HepG2 (cell line): ENCODE data around the gene PPP6R2. TPM values are rescaled to one million over a fixed set of nuclear protein-coding genes. Genes with fewer than 3 reads are reported as not detected.

ENCODE experiments used
- ATM ChIP-seq: fragments of 450-650 bp; IDR thresholded peaks from 2 replicates; pipeline ENCODE4 v1.7.1; 2017; ENCODE audit warnings: mild to moderate bottlenecking, borderline replicate concordance
- ELF1 ChIP-seq: sonication (generic); formaldehyde crosslinking; IDR thresholded peaks from 2 replicates; pipeline ENCODE4 v1.4.0; 2020; ENCODE audit warnings: missing genetic modification reagents
- ETV5 ChIP-seq: IDR thresholded peaks from 2 replicates; pipeline ENCODE4 v1.6.1; 2018; ENCODE audit warnings: missing biosample characterization, missing genetic modification reagents, inconsistent platforms, borderline replicate concordance
- HNF4G ChIP-seq, 2 experiments: sonication (generic) in 1 of 2; formaldehyde crosslinking in 1 of 2; IDR thresholded peaks; 2 replicates each; pipeline versions ENCODE4 v1.4.0 to v1.6.1; 2011 to 2020; ENCODE audit warnings: borderline replicate concordance in 2 of 2, low read depth in 2 of 2, mild to moderate bottlenecking in 2 of 2, low read length in 1 of 2, missing genetic modification reagents in 1 of 2, moderate library complexity in 1 of 2
- MED13 ChIP-seq: sonication (generic); formaldehyde crosslinking; IDR thresholded peaks from 2 replicates; pipeline ENCODE4 v1.5.0; 2020; ENCODE audit warnings: missing genetic modification reagents
- NCOA1 ChIP-seq: sonication (generic); formaldehyde crosslinking; IDR thresholded peaks from 2 replicates; pipeline ENCODE4 v1.9.0; 2021; ENCODE audit warnings: missing genetic modification reagents
- PLRG1 ChIP-seq: fragments of 450-650 bp; conservative IDR thresholded peaks from 2 replicates; pipeline ENCODE4 v1.6.1; 2016
- SUZ12 ChIP-seq: fragments of 150-350 bp; IDR thresholded peaks from 2 replicates; pipeline ENCODE4 v1.6.1; 2014; ENCODE audit warnings: low read depth, low read length
- TBX2 ChIP-seq: sonication (generic); formaldehyde crosslinking; IDR thresholded peaks from 2 replicates; pipeline ENCODE4 v1.5.0; 2020; ENCODE audit warnings: missing genetic modification reagents, mild to moderate bottlenecking, borderline replicate concordance
- ZC3H13 ChIP-seq: sonication (generic); formaldehyde crosslinking; IDR thresholded peaks from 2 replicates; pipeline ENCODE4 v1.8.1; 2023; ENCODE audit warnings: mild to moderate bottlenecking, missing genetic modification reagents, moderate library complexity
- ZNF605 ChIP-seq: sonication (generic); formaldehyde crosslinking; IDR thresholded peaks from 2 replicates; pipeline ENCODE4 v1.8.0; 2022; ENCODE audit warnings: mild to moderate bottlenecking, missing genetic modification reagents
- ZNF644 ChIP-seq: IDR thresholded peaks from 2 replicates; pipeline ENCODE4 v1.6.1; 2016; ENCODE audit warnings: low read depth
- ZNF660 ChIP-seq: sonication (generic); formaldehyde crosslinking; IDR thresholded peaks from 2 replicates; pipeline ENCODE4 v1.5.1; 2020; ENCODE audit warnings: mild to moderate bottlenecking, low read depth, missing genetic modification reagents, borderline replicate concordance
- ZNF790 ChIP-seq: sonication (generic); formaldehyde crosslinking; IDR thresholded peaks from 2 replicates; pipeline ENCODE4 v1.8.0; 2022; ENCODE audit warnings: missing genetic modification reagents, mild to moderate bottlenecking, borderline replicate concordance
- ZSCAN20 ChIP-seq: sonication (generic); formaldehyde crosslinking; IDR thresholded peaks from 2 replicates; pipeline ENCODE4 v1.4.0; 2020; ENCODE audit warnings: missing genetic modification reagents, mild to moderate bottlenecking, borderline replicate concordance
- polyA plus RNA-seq, 8 experiments: library from polyadenylated mRNA; depleted of rRNA in 3 of 8; stranded (reverse) in 7 of 8; unstranded in 1 of 8; fragments of >200 nt; fragmentation: Illumina TruSeq in 4 of 8; extraction: Trizol in 4 of 8; gene quantifications; 2 replicates each; pipeline versions ENCODE4 v1.2.1 to v1.2.3, GENCODE V29; 2011 to 2016; ENCODE audit warnings: low read depth in 4 of 8, missing spikeins in 1 of 8, mixed read lengths in 1 of 8; ENCODE audit not compliant: insufficient read depth in 1 of 8
- total RNA-seq, 5 experiments: library from RNA; depleted of rRNA; stranded (reverse); fragments of >200 nt; fragmentation: Illumina TruSeq; extraction: Trizol; gene quantifications; 2 replicates each; pipeline ENCODE4 v1.2.3, GENCODE V29; 2016; ENCODE audit warnings: low read depth in 1 of 5
- TF ChIP-seq, protein P1 (sequence below): sonication (generic); formaldehyde crosslinking; IDR thresholded peaks from 2 replicates; pipeline ENCODE4 v1.4.0; 2020; ENCODE audit warnings: mild to moderate bottlenecking, missing genetic modification reagents
- TF ChIP-seq, protein P2 (sequence below): sonication (generic); formaldehyde crosslinking; conservative IDR thresholded peaks from 2 replicates; pipeline ENCODE4 v1.8.0; 2022; ENCODE audit warnings: mild to moderate bottlenecking, moderate library complexity, missing genetic modification reagents
- TF ChIP-seq, protein P3 (sequence below): sonication (generic); formaldehyde crosslinking; IDR thresholded peaks from 2 replicates; pipeline ENCODE4 v1.4.0; 2020; ENCODE audit warnings: mild to moderate bottlenecking, low read depth, missing genetic modification reagents
- TF ChIP-seq, protein P4 (sequence below): sonication (generic); formaldehyde crosslinking; IDR thresholded peaks from 2 replicates; pipeline ENCODE4 v1.4.0; 2020; ENCODE audit warnings: mild to moderate bottlenecking, missing genetic modification reagents
- TF ChIP-seq, protein P5 (sequence below): sonication (generic); formaldehyde crosslinking; IDR thresholded peaks from 2 replicates; pipeline ENCODE4 v1.4.0; 2020; ENCODE audit warnings: mild to moderate bottlenecking, missing genetic modification reagents, borderline replicate concordance
- TF ChIP-seq, protein P6 (sequence below): sonication (generic); formaldehyde crosslinking; IDR thresholded peaks from 2 replicates; pipeline ENCODE4 v1.5.1; 2020; ENCODE audit warnings: mild to moderate bottlenecking, missing genetic modification reagents, borderline replicate concordance

PPP6R2 gene
- total and polyA plus RNA-seq, 2 of the 13 experiments (the other 11 are each of a cell fraction or from before 2014, with no cell fraction given), result 55.0 to 102 TPM

DNA sequence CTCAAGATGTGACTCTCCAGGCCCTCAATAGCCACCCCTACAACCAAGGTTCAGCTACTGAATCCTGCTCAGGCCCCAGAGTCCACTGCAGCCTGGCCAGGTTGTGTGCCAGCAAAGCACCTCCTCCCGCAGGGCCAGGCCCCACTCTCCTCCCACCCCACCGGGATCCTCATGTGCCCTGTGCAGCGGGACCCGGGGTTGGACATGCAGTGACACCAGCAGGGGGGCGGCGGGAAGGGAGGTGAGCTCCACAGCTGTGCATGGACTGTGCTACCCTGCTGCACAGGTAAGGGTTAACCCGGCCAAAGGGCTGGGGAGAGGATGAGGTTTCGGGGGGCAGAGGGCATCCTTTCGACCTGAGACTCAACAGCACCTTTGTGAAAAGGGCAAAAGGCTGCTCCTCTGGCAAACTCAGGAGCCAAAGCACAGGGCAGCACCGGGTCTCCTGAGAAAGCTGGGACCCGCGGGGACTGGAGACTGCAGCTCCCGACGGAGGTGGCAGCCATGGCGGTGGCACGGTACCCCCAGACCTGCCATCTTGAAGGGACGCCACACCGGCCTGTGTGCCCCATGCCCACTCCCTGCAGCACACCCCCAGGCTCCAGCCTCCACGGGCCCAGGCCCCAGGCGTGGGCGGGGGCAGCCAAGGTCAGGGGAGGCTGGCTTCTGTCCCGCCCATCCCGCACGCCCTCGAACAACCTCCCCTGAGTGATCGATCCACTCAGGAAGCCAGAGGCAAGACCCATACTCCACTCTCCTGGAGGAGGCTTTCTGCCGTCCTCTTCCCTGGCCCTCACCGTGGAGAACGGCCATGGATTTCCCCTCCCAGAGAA, 46.3 kb upstream of the PPP6R2 start (continued):
- TF ChIP-seq, protein P1, sequence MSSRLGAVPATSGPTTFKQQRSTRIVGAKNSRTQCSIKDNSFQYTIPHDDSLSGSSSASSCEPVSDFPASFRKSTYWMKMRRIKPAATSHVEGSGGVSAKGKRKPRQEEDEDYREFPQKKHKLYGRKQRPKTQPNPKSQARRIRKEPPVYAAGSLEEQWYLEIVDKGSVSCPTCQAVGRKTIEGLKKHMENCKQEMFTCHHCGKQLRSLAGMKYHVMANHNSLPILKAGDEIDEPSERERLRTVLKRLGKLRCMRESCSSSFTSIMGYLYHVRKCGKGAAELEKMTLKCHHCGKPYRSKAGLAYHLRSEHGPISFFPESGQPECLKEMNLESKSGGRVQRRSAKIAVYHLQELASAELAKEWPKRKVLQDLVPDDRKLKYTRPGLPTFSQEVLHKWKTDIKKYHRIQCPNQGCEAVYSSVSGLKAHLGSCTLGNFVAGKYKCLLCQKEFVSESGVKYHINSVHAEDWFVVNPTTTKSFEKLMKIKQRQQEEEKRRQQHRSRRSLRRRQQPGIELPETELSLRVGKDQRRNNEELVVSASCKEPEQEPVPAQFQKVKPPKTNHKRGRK (CRISPR knock-in tag), result no peak
- TF ChIP-seq ZNF790 (CRISPR knock-in tag), result no peak
- TF ChIP-seq MED13, result no peak
- peak; percentile 30; the same call in 1 of the 2 replicates for TF ChIP-seq TBX2
- TF ChIP-seq ZNF644 (CRISPR knock-in tag), result no peak
- TF ChIP-seq, protein P2, sequence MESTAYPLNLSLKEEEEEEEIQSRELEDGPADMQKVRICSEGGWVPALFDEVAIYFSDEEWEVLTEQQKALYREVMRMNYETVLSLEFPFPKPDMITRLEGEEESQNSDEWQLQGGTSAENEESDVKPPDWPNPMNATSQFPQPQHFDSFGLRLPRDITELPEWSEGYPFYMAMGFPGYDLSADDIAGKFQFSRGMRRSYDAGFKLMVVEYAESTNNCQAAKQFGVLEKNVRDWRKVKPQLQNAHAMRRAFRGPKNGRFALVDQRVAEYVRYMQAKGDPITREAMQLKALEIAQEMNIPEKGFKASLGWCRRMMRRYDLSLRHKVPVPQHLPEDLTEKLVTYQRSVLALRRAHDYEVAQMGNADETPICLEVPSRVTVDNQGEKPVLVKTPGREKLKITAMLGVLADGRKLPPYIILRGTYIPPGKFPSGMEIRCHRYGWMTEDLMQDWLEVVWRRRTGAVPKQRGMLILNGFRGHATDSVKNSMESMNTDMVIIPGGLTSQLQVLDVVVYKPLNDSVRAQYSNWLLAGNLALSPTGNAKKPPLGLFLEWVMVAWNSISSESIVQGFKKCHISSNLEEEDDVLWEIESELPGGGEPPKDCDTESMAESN (CRISPR knock-in tag), result no peak
- TF ChIP-seq ELF1 (CRISPR knock-in tag), result no peak
- TF ChIP-seq ZNF660 (CRISPR knock-in tag), result no peak
- TF ChIP-seq ATM, result no peak
- TF ChIP-seq NCOA1 (CRISPR knock-in tag), result no peak
- TF ChIP-seq ETV5, result peak; percentile 62; the same call in 1 of the 2 replicates
- no peak for TF ChIP-seq ZC3H13
- TF ChIP-seq, protein P3, sequence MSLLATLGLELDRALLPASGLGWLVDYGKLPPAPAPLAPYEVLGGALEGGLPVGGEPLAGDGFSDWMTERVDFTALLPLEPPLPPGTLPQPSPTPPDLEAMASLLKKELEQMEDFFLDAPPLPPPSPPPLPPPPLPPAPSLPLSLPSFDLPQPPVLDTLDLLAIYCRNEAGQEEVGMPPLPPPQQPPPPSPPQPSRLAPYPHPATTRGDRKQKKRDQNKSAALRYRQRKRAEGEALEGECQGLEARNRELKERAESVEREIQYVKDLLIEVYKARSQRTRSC (CRISPR knock-in tag), result no peak
- 0 out of 2 replicates have a peak, but pooled peaks have one; percentile 17 for TF ChIP-seq ZNF605 (CRISPR knock-in tag)
- no peak for TF ChIP-seq ZSCAN20 (CRISPR knock-in tag)
- TF ChIP-seq HNF4G (IDR thresholded peaks at IDR 0.05; ENCODE audit: borderline replicate concordance, low read depth, low read length), result no peak
- TF ChIP-seq HNF4G (CRISPR knock-in tag; IDR thresholded peaks at IDR 0.05; ENCODE audit: borderline replicate concordance, low read depth), result no peak
- TF ChIP-seq, protein P4, sequence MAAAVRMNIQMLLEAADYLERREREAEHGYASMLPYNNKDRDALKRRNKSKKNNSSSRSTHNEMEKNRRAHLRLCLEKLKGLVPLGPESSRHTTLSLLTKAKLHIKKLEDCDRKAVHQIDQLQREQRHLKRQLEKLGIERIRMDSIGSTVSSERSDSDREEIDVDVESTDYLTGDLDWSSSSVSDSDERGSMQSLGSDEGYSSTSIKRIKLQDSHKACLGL (CRISPR knock-in tag), result no peak
- no peak for TF ChIP-seq SUZ12
- TF ChIP-seq, protein P5, sequence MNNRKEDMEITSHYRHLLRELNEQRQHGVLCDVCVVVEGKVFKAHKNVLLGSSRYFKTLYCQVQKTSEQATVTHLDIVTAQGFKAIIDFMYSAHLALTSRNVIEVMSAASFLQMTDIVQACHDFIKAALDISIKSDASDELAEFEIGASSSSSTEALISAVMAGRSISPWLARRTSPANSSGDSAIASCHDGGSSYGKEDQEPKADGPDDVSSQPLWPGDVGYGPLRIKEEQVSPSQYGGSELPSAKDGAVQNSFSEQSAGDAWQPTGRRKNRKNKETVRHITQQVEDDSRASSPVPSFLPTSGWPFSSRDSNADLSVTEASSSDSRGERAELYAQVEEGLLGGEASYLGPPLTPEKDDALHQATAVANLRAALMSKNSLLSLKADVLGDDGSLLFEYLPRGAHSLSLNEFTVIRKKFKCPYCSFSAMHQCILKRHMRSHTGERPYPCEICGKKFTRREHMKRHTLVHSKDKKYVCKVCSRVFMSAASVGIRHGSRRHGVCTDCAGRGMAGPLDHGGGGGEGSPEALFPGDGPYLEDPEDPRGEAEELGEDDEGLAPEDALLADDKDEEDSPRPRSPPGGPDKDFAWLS, result 0 out of 2 replicates have a peak, but pooled peaks have one; percentile 45
- no peak for TF ChIP-seq PLRG1
- TF ChIP-seq, protein P6, sequence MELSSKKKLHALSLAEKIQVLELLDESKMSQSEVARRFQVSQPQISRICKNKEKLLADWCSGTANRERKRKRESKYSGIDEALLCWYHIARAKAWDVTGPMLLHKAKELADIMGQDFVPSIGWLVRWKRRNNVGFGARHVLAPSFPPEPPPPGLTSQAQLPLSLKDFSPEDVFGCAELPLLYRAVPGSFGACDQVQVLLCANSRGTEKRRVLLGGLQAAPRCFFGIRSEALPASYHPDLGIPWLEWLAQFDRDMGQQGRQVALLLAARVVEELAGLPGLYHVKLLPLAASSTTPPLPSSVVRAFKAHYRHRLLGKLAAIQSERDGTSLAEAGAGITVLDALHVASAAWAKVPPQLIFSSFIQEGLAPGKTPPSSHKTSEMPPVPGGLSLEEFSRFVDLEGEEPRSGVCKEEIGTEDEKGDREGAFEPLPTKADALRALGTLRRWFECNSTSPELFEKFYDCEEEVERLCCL (CRISPR knock-in tag), result no peak
